Peyer's patch (tissue), 4 donors: ENCODE measurements around the gene COMMD4. TPM values are rescaled to one million over a fixed set of nuclear protein-coding genes. Genes with fewer than 3 reads are reported as not detected.

Experiments used
- DNase-seq, 3 donors: peaks; one replicate each; pipeline ENCODE4 v3.0.0-alpha.2; 2017 to 2019
- H3K27ac ChIP-seq, 4 donors: fragments of 200-600 bp; sonication (generic); one replicate each; pipeline ENCODE4 v1.5.1; 2016 to 2019
- H3K27me3 ChIP-seq, 2 donors: fragments of 200-600 bp; sonication (generic); one replicate each; pipeline ENCODE4 v1.5.1; 2019
- H3K36me3 ChIP-seq, 3 donors: fragments of 200-600 bp; sonication (generic); one replicate each; pipeline ENCODE4 v1.5.1; 2016 to 2019
- H3K4me1 ChIP-seq, 4 donors: fragments of 200-600 bp; sonication (generic); one replicate each; pipeline ENCODE4 v1.5.1; 2016 to 2019
- H3K4me3 ChIP-seq, 4 donors: fragments of 200-600 bp; sonication (generic); 1 replicate in 3 of 4; 2 replicates in 1 of 4; pipeline ENCODE4 v1.5.1; 2016 to 2019; ENCODE audit warnings: mild to moderate bottlenecking in 1 of 4
- H3K9me3 ChIP-seq, 4 donors: fragments of 200-600 bp; sonication (generic); one replicate each; pipeline ENCODE4 v1.5.1; 2016 to 2019; ENCODE audit warnings: mild to moderate bottlenecking in 1 of 4
- POLR2A ChIP-seq, 2 donors: fragments of 450-650 bp; IDR thresholded peaks; one replicate each; pipeline ENCODE4 v1.5.1; 2017; ENCODE audit warnings: antibody characterized with exemption in 2 of 2, mild to moderate bottlenecking in 2 of 2, moderate library complexity in 2 of 2
- total RNA-seq, 4 donors: library from RNA; depleted of rRNA; stranded (reverse); fragments of >200 nt; gene quantifications; one replicate each; pipeline ENCODE4 v1.1.0, GENCODE V29; 2016
- TF ChIP-seq, protein P1 (sequence below), 6 experiments: fragments of 450-650 bp in 4 of 6; fragments of 200-600 bp in 2 of 6; sonication (generic) in 1 of 6; IDR thresholded peaks; one replicate each; pipeline ENCODE4 v1.5.1; 2017 to 2019; ENCODE audit warnings: antibody characterized with exemption in 6 of 6, mild to moderate bottlenecking in 3 of 6, moderate library complexity in 1 of 6

The COMMD4 gene
- total RNA-seq, 4 donors from 2014 or later = 54.2 to 107 (median 68.0) TPM

DNA sequence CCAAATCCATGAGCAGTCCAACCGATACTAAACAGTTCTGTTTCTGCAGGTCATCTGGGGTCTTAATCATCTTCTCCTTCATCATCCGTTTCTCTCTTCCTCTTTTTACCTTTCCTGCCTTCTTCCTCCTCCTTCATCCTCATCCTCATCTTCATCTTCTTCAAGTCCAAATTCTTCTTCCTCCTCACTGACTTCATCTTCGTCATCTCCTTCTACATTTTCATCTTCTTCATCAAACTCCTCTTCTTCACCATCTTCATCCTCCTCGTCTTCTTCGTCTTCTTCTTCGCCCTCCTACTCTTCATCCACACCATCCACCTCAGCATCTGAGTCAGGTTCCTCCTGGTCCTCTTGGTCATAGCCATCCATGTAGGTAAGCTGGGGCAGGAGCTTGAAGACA is 14.2 kb upstream of the COMMD4 start:
- Histone ChIP-seq H3K4me1 (no peaks in the 10 kb centered on the region), H3K4me3 (no peak overlapping the region), H3K36me3 (no peaks in the 10 kb centered on the region), H3K27ac (no peak overlapping the region), H3K9me3 (no peaks in the 10 kb centered on the region), H3K27me3 (no peaks in the 10 kb centered on the region)
- no peak for TF ChIP-seq POLR2A (IDR thresholded peaks at IDR 0.05)
- TF ChIP-seq, protein P1, sequence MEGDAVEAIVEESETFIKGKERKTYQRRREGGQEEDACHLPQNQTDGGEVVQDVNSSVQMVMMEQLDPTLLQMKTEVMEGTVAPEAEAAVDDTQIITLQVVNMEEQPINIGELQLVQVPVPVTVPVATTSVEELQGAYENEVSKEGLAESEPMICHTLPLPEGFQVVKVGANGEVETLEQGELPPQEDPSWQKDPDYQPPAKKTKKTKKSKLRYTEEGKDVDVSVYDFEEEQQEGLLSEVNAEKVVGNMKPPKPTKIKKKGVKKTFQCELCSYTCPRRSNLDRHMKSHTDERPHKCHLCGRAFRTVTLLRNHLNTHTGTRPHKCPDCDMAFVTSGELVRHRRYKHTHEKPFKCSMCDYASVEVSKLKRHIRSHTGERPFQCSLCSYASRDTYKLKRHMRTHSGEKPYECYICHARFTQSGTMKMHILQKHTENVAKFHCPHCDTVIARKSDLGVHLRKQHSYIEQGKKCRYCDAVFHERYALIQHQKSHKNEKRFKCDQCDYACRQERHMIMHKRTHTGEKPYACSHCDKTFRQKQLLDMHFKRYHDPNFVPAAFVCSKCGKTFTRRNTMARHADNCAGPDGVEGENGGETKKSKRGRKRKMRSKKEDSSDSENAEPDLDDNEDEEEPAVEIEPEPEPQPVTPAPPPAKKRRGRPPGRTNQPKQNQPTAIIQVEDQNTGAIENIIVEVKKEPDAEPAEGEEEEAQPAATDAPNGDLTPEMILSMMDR (IDR thresholded peaks at IDR 0.05) = no peak
- no peak for DNase-seq

DNA sequence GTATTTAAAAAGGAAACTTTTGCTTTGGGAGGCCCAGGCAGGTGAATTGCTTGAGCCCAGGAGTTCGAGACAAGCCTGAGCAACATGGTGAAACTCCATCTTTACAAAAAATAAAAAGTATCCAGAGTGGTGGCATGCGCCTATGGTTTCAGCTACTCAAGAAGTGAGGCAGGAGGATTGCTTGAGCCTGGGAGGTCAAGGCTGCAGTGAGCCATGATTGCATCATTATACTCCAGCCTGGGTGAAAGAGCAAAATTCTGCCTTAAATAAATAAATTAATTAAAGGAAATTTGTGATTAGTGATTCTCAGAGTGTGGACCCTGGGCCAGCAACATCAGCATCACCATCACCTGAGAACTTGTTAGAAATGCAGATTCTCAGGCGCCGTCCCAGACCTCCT is 9.9 kb upstream of the COMMD4 start:
- no peak overlapping the region for H3K27ac ChIP-seq
- no peak for DNase-seq
- H3K9me3 ChIP-seq = no peaks in the 10 kb centered on the region
- no peaks in the 10 kb centered on the region for H3K36me3 ChIP-seq
- H3K27me3 ChIP-seq = no peaks in the 10 kb centered on the region
- H3K4me1 ChIP-seq = no peaks in the 10 kb centered on the region
- no peak overlapping the region for H3K4me3 ChIP-seq
- no peak for TF ChIP-seq POLR2A (IDR thresholded peaks at IDR 0.05)
- TF ChIP-seq, protein P1 (IDR thresholded peaks at IDR 0.05) = no peak

DNA sequence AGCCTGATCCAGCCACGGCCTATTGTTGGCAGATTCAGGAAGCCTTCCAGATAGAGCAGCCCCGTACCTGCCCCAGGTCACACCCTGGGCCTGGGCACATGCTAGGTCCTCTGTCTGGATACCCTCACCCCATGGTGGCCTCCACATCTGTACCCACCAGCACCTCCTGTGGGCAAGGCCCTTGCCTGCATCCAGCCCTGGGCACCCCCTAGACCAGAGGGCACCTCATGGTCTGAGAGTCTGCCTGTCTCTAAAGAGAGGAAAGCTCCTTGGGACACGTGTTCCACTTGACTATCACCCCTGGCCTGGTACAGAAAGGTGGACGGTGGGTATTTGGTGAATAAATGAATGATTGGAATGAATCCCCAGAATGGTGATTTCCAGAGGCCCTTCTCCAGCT is 8.9 kb upstream of the COMMD4 start:
- H3K27me3 ChIP-seq = no peaks in the 10 kb centered on the region
- no peak for DNase-seq
- H3K4me1 ChIP-seq = no peaks in the 10 kb centered on the region
- no peak overlapping the region for H3K4me3 ChIP-seq
- H3K36me3 ChIP-seq = no peaks in the 10 kb centered on the region
- no peaks in the 10 kb centered on the region for H3K9me3 ChIP-seq
- H3K27ac ChIP-seq = no peak overlapping the region
- no peak for TF ChIP-seq POLR2A (IDR thresholded peaks at IDR 0.05)
- TF ChIP-seq, protein P1 (IDR thresholded peaks at IDR 0.05) = no peak

DNA sequence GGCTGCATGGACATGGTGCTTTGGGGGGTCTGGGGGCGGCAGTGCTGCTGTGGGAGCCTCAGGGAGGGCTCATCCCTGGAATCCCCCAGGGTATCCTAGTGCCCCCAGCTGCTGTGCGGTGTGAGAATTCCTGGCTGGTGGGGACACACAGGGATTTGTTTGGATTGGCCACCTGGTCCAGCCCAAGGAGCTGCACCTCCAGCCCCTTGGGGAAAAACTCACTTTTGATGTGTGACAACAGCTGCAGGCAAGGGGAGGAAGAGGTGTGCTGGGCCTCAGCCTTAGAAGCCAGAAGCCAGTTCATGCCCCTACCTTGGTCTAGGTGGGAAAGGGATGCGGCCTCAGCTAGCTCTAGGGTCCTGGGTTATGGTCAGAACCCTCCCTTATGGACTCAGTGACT is 8.4 kb upstream of the COMMD4 start:
- TF ChIP-seq, protein P1 (IDR thresholded peaks at IDR 0.05) = no peak
- TF ChIP-seq POLR2A (IDR thresholded peaks at IDR 0.05) = no peak
- H3K36me3 ChIP-seq = no peaks in the 10 kb centered on the region
- H3K4me3 ChIP-seq = no peak overlapping the region
- H3K9me3 ChIP-seq = no peaks in the 10 kb centered on the region
- no peak for DNase-seq
- H3K27ac ChIP-seq = no peak overlapping the region
- no peaks in the 10 kb centered on the region for H3K4me1 ChIP-seq
- no peaks in the 10 kb centered on the region for H3K27me3 ChIP-seq

DNA sequence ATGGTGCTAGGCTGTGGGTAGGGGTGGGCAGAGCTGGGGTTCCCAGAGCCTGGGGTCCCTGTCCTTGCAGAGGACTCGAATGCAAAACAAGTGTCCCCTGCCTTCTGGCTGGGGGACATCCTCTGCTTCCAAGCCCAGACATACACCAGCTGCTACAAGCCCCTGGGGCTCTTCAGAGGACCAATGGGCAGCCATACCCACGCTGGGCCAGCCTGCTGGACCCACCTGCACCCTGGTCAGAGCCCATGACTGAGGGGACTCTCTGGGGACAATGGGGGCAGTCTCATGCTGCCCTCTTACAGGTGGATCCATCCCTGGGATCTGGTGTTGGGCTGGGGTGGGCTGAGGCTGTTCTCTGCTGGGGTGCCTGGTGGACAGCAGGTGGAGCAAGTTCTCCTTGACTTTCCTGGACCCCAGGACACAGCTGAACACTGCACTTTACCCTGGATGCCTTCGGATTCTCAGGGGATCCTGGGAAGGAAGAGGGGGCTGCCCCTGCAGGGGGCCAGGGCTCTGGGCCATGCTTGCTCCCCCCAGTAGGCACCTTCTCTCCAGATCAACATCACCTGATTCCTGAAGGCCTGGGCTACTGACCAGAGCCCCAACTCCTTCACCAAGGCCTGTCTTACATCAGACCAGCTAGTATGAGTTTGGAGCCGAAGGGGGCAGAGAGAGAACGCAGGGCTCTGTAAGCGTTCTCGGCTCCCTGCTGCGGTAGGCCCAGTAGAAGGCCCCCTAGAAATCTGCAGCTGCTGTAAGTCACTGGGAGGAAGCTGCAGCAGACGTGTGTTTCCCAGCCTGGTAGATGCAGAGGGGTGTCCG is 7.2 kb upstream of the COMMD4 start:
- Histone ChIP-seq H3K27ac (no peak overlapping the region), H3K4me3 (no peak overlapping the region), H3K36me3 (no peaks in the 10 kb centered on the region), H3K27me3 (no peaks in the 10 kb centered on the region), H3K9me3 (no peaks in the 10 kb centered on the region), H3K4me1 (no peaks in the 10 kb centered on the region)
- TF ChIP-seq, protein P1 (IDR thresholded peaks at IDR 0.05) = no peak
- TF ChIP-seq POLR2A (IDR thresholded peaks at IDR 0.05) = no peak
- no peak for DNase-seq
